ENCODE data around the gene XYLT1. TPM values are rescaled to one million over a fixed set of nuclear protein-coding genes. Genes with fewer than 3 reads are reported as not detected.

Gene XYLT1
- total RNA-seq, 1 experiment from 2014 or later: 12.5 TPM

DNA sequence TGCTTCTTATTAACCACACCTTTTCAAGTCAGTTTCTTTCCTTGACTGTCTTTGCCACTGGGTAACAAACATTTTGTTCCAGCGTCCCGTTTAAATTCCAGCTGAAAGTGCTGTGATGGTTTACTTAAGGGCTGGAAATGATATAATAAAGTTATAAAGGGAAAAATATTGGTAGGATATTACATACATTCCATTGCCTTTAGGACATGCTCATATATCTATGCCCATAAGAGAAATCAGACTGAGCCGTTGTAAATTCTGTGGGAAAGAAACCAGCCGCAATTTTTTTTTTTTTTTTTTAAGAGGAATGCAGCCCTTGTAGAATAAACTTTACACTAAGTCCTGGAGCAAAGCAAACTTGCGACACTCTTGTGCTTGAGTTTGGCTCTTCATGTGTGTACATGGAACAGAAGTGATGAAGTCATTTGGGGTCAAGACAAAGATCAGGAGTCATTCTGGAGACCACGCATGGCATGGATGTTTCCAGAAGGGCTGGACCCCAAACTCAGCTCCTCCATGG is 210.9 kb downstream of the XYLT1 start:
- Histone ChIP-seq H3K4me3 (ENCODE audit: low read depth, low read length) (no peak overlapping the region), H3K36me3 (ENCODE audit: control insufficient read depth, insufficient read depth, low read length) (0 out of 2 replicates have a peak, but pooled peaks cover 2% of the 10 kb centered on the region), H3K4me1 (no peaks in the 10 kb centered on the region), H3K27me3 (replicated peaks; ENCODE audit: control insufficient read depth, insufficient read depth, low read length) (no peaks in the 10 kb centered on the region), H3K9me3 (no peaks in the 10 kb centered on the region)
- Mint-ChIP-seq H3K4me3 (ENCODE audit: unreplicated experiment) (no peak overlapping the region), H3K27ac (ENCODE audit: unreplicated experiment) (no peak overlapping the region), H3K4me1 (ENCODE audit: low read depth, unreplicated experiment) (no peaks in the 10 kb centered on the region), H3K9me3 (ENCODE audit: unreplicated experiment) (no peaks in the 10 kb centered on the region), H3K36me3 (ENCODE audit: insufficient read depth, unreplicated experiment) (peaks cover 5% of the 10 kb centered on the region), H3K27me3 (ENCODE audit: insufficient read depth, unreplicated experiment) (no peaks in the 10 kb centered on the region)
- intact Hi-C loops (cut with micrococcal nuclease; ENCODE audit: unreplicated experiment): no loop called here
- no TSS peak for BruUV-seq (replicated peaks)
- no peak for DNase-seq
- ChIA-PET POLR2A (no interaction called here), CTCF (no interaction called here)
- TF ChIP-seq, protein P1, sequence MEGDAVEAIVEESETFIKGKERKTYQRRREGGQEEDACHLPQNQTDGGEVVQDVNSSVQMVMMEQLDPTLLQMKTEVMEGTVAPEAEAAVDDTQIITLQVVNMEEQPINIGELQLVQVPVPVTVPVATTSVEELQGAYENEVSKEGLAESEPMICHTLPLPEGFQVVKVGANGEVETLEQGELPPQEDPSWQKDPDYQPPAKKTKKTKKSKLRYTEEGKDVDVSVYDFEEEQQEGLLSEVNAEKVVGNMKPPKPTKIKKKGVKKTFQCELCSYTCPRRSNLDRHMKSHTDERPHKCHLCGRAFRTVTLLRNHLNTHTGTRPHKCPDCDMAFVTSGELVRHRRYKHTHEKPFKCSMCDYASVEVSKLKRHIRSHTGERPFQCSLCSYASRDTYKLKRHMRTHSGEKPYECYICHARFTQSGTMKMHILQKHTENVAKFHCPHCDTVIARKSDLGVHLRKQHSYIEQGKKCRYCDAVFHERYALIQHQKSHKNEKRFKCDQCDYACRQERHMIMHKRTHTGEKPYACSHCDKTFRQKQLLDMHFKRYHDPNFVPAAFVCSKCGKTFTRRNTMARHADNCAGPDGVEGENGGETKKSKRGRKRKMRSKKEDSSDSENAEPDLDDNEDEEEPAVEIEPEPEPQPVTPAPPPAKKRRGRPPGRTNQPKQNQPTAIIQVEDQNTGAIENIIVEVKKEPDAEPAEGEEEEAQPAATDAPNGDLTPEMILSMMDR (IDR thresholded peaks at IDR 0.05; ENCODE audit: insufficient read depth in 1 of 2, low read depth in 1 of 2, low read length in 1 of 2, severe bottlenecking in 1 of 2, unreplicated experiment in 1 of 2): no peak

DNA sequence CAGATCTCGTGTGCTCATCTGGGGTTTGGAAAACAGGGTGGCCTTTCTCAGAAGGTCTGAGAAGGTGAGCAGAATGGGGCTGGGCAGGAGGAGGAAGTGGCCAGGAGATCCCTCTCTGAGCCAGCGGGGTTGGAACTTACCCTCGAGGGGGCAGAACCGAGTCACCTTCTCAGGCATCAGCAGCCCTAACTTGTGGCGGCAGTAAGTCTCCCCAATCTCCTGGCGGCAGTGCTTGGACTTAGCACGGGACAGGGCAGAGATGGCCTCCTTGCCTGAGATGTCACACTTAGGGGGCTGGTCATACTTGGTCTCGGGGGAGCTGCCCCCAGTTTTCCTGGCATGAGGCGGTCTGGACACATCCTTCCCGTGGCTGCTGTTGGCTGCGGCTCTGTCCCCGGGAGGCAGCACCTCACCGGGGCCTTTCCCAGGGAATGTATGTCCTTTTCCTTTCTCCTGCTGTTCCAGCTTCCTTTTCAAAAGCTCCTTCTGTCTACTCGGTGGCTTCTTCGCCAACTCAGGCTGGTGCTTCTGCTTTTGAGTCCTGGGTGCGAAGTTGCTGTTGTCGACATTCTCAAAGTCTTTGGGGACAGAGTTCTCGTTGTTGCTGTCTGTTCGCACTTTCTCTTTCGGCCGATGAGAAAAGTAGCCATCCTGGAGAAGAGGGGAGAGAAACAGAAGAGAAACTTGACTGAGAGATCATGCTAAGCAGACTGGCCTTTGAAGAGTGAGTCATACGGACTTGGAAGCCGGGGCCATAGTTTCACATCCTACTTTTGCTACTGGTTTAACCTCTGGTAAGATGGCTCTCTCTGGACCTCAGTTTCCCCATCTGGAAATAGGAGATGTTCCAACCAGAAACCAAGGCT is 211.7 kb downstream of the XYLT1 start:
- POLR2A ChIA-PET: no interaction called here
- H3K27ac Mint-ChIP-seq (ENCODE audit: unreplicated experiment): no peak overlapping the region
- H3K36me3 Mint-ChIP-seq (ENCODE audit: insufficient read depth, unreplicated experiment): peaks cover 5% of the 10 kb centered on the region
- Histone ChIP-seq H3K27me3 (replicated peaks; ENCODE audit: control insufficient read depth, insufficient read depth, low read length) (no peaks in the 10 kb centered on the region), H3K36me3 (ENCODE audit: control insufficient read depth, insufficient read depth, low read length) (0 out of 2 replicates have a peak, but pooled peaks cover 2% of the 10 kb centered on the region), H3K4me3 (ENCODE audit: low read depth, low read length) (no peak overlapping the region), H3K4me1 (no peaks in the 10 kb centered on the region), H3K9me3 (no peaks in the 10 kb centered on the region)
- H3K4me1 Mint-ChIP-seq (ENCODE audit: low read depth, unreplicated experiment): no peaks in the 10 kb centered on the region
- H3K27me3 Mint-ChIP-seq (ENCODE audit: insufficient read depth, unreplicated experiment): no peaks in the 10 kb centered on the region
- CTCF ChIA-PET: no interaction called here
- intact Hi-C loops (cut with micrococcal nuclease; ENCODE audit: unreplicated experiment): no loop called here
- no TSS peak for BruUV-seq (replicated peaks)
- no peak for DNase-seq
- TF ChIP-seq, protein P1 (IDR thresholded peaks at IDR 0.05; ENCODE audit: insufficient read depth in 1 of 2, low read depth in 1 of 2, low read length in 1 of 2, severe bottlenecking in 1 of 2, unreplicated experiment in 1 of 2): no peak
- H3K9me3 Mint-ChIP-seq (ENCODE audit: unreplicated experiment): no peaks in the 10 kb centered on the region
- no peak overlapping the region for H3K4me3 Mint-ChIP-seq (ENCODE audit: unreplicated experiment)

DNA sequence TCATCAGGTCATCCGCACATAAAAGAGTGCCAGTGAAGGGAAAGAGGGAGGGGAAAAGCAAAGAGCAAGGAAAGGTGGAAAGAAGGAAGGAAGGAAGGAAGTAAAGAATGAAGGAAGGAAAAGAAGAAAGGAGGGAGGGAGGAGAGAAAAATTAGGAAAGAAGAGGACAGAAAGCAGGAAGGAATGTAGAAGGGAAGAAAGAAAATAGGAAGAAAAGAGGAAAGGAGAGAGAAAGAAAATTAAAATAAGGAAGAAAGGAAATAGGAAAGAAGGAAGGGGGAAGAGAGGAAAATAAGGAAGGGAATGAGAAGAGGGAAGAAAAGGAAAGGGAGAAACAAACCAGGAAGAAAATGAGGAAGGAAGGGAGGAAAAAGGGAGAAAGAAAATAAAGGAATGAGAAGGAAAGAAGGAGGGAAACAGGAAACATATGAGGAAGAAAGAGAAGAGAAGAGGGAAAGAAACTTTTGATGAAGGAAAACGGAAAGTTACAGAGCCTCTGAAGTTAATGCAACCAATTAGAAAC is 212.6 kb downstream of the XYLT1 start:
- no peaks in the 10 kb centered on the region for H3K27me3 Mint-ChIP-seq (ENCODE audit: insufficient read depth, unreplicated experiment)

More for the DNA sequence above, 212.6 kb downstream of the XYLT1 start:
- Histone ChIP-seq H3K27me3 (replicated peaks; ENCODE audit: control insufficient read depth, insufficient read depth, low read length) (no peaks in the 10 kb centered on the region), H3K4me3 (ENCODE audit: low read depth, low read length) (no peak overlapping the region), H3K36me3 (ENCODE audit: control insufficient read depth, insufficient read depth, low read length) (0 out of 2 replicates have a peak, but pooled peaks cover 2% of the 10 kb centered on the region), H3K9me3 (no peaks in the 10 kb centered on the region), H3K4me1 (no peaks in the 10 kb centered on the region)
- BruUV-seq (replicated peaks): no TSS peak
- H3K4me3 Mint-ChIP-seq (ENCODE audit: unreplicated experiment): no peak overlapping the region
- TF ChIP-seq, protein P1 (IDR thresholded peaks at IDR 0.05; ENCODE audit: insufficient read depth in 1 of 2, low read depth in 1 of 2, low read length in 1 of 2, severe bottlenecking in 1 of 2, unreplicated experiment in 1 of 2): no peak
- DNase-seq: no peak
- ChIA-PET POLR2A (no interaction called here), CTCF (no interaction called here)
- H3K4me1 Mint-ChIP-seq (ENCODE audit: low read depth, unreplicated experiment): no peaks in the 10 kb centered on the region
- H3K9me3 Mint-ChIP-seq (ENCODE audit: unreplicated experiment): no peaks in the 10 kb centered on the region
- intact Hi-C loops (cut with micrococcal nuclease; ENCODE audit: unreplicated experiment): no loop called here
- peaks cover 5% of the 10 kb centered on the region for H3K36me3 Mint-ChIP-seq (ENCODE audit: insufficient read depth, unreplicated experiment)
- no peak overlapping the region for H3K27ac Mint-ChIP-seq (ENCODE audit: unreplicated experiment)
